HG03196 (cell line): Measurements from ENCODE around the gene PRKN.
"Not testable (repeated sequence)": the region's sequence is repeated elsewhere in the genome, so short reads cannot be mapped to it uniquely, and the experiment has no call there.

Source experiments
- ATAC-seq: cut with Tn5 transposase; IDR thresholded peaks from one replicate; pipeline ENCODE4 v1.9.1; 2021; ENCODE audit not compliant: unreplicated experiment

PRKN gene

GRCh38 chr6:161540532-161540931 lies 1187.0 kb downstream of the PRKN start:
- no peak for ATAC-seq

GRCh38 chr6:161536224-161536630 lies 1191.3 kb downstream of the PRKN start:
- ATAC-seq, result no peak

- ATAC-seq, result no peak
Observed at GRCh38 chr6:161534264-161534873, 1193.2 kb downstream of the PRKN start.

GRCh38 chr6:161533266-161533665 lies 1194.3 kb downstream of the PRKN start:
- ATAC-seq, result no peak

- ATAC-seq, result no peak
Observed at GRCh38 chr6:161532536-161532935, 1195.0 kb downstream of the PRKN start.

- no peak for ATAC-seq
Observed at GRCh38 chr6:161526794-161527193, 1200.8 kb downstream of the PRKN start.

- ATAC-seq, result no peak
Observed at GRCh38 chr6:161523362-161523761, 1204.2 kb downstream of the PRKN start.

- no peak for ATAC-seq
Observed at GRCh38 chr6:161522276-161522675, 1205.3 kb downstream of the PRKN start.

- ATAC-seq, result no peak
Observed at GRCh38 chr6:161511447-161512095, 1216.0 kb downstream of the PRKN start.

- ATAC-seq, result no peak
Observed at GRCh38 chr6:161508341-161508740, 1219.2 kb downstream of the PRKN start.

- no peak for ATAC-seq
Observed at GRCh38 chr6:161507375-161507774, 1220.2 kb downstream of the PRKN start.

GRCh38 chr6:161503570-161503969 lies 1224.0 kb downstream of the PRKN start:
- ATAC-seq, result no peak

GRCh38 chr6:161498881-161499280 lies 1228.7 kb downstream of the PRKN start:
- ATAC-seq, result no peak

- ATAC-seq, result no peak
Observed at GRCh38 chr6:161498359-161498758, 1229.2 kb downstream of the PRKN start.

- no peak for ATAC-seq
Observed at GRCh38 chr6:161496941-161497340, 1230.6 kb downstream of the PRKN start.

- not testable (repeated sequence) for ATAC-seq
Observed at GRCh38 chr6:161496271-161496670, 1231.3 kb downstream of the PRKN start.

GRCh38 chr6:161494566-161494965 lies 1233.0 kb downstream of the PRKN start:
- ATAC-seq, result no peak

- no peak for ATAC-seq
Observed at GRCh38 chr6:161493576-161494118, 1233.9 kb downstream of the PRKN start.

- ATAC-seq, result no peak
Observed at GRCh38 chr6:161489626-161490306, 1237.8 kb downstream of the PRKN start.

GRCh38 chr6:161487694-161488093 lies 1239.9 kb downstream of the PRKN start:
- ATAC-seq, result no peak

- ATAC-seq, result no peak
Observed at GRCh38 chr6:161487217-161487531, 1240.4 kb downstream of the PRKN start.
